ENCODE measurements around the gene TXNDC11.
A peak's percentile ranks its signal among the peaks of the same experiment; 100 is the strongest.

TXNDC11 gene

DNA sequence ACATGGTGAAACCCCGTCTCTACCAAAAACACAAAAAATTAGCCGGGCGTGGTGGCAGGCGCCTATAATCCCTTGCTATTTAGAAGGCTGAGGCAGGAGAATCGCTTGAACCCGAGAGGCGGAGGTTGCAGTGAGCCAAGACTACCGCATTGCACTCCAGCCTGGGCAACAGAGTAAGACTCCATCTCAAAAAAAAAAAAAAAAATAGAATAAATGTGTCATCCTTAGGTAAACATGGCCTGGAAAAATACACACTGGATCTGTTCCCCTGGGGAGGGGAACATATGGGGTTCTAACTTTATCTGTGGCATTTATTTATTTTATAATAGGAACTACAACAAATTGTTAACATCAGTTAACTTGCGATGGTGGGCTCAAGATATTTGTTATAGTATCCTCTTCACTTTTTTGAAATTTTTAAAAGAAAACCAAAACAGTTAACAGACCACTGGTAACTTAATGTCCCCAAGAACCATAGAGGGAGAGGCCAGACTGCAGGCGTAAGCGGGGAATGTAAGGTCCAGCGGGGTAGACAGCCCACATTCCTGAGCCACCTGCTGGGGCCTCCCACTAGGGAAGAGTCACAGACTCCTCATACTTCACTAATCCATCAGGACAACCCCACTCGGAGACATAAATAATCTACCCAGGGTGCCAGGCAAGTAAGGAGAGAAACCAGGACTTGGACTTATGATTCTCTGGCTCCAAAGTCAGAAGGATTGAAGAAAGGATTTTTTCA lies 12.5 kb upstream of the TXNDC11 start:
- Histone ChIP-seq H3K36me3 (ENCODE audit: control insufficient read depth, insufficient read depth, low read length) (peaks cover 36% of the 10 kb centered on the region), H3K4me1 (ENCODE audit: control insufficient read depth, insufficient read depth, low read length) (no peaks in the 10 kb centered on the region), H3K4me3 (ENCODE audit: insufficient read depth, low read depth, low read length) (no peak overlapping the region), H3K27ac (ENCODE audit: insufficient read depth, low read depth, low read length, poor library complexity, severe bottlenecking) (no peak overlapping the region), H3K27me3 (ENCODE audit: control insufficient read depth, insufficient read depth, low read length, poor library complexity, severe bottlenecking) (no peaks in the 10 kb centered on the region), H3K9me3 (ENCODE audit: control insufficient read depth, low read length) (no peaks in the 10 kb centered on the region)
- 93 to 94% methylated on average over 13 of the region's 13 CpGs for WGBS, 2 experiments

GRCh38 chr16:11752856-11753255 lies 10.2 kb upstream of the TXNDC11 start:
- Histone ChIP-seq H3K27ac (ENCODE audit: insufficient read depth, low read depth, low read length, poor library complexity, severe bottlenecking) (no peak overlapping the region), H3K9me3 (ENCODE audit: control insufficient read depth, low read length) (no peaks in the 10 kb centered on the region), H3K27me3 (ENCODE audit: control insufficient read depth, insufficient read depth, low read length, poor library complexity, severe bottlenecking) (no peaks in the 10 kb centered on the region), H3K4me1 (ENCODE audit: control insufficient read depth, insufficient read depth, low read length) (no peaks in the 10 kb centered on the region), H3K4me3 (ENCODE audit: insufficient read depth, low read depth, low read length) (no peak overlapping the region), H3K36me3 (ENCODE audit: control insufficient read depth, insufficient read depth, low read length) (peaks cover 30% of the 10 kb centered on the region)
- WGBS, 2 experiments: 94 to 95% methylated on average over 3 of the region's 3 CpGs

DNA sequence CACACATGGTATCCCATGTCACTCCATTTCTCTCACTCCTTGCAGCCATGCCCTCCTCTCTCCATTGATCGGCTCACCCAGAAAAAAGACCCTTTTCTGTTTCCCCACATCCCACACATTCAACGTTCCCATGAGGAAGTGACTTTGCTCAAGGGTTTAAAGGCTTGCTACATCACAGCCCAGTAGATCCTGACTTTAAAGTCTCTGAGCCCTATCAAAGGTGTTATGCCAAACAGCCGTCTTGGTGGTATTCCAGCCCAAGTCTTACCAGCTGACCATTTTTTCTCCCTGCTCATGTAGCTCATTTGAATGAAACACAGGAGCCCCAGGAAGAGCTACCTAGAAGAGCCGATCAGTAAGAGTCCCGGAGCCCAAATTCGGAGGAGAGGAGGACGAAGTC lies 7.4 kb upstream of the TXNDC11 start:
- no peak overlapping the region for H3K4me3 ChIP-seq (ENCODE audit: insufficient read depth, low read depth, low read length)
- H3K9me3 ChIP-seq (ENCODE audit: control insufficient read depth, low read length): no peaks in the 10 kb centered on the region
- H3K27ac ChIP-seq (ENCODE audit: insufficient read depth, low read depth, low read length, poor library complexity, severe bottlenecking): no peak overlapping the region
- peaks cover 22% of the 10 kb centered on the region for H3K36me3 ChIP-seq (ENCODE audit: control insufficient read depth, insufficient read depth, low read length)
- WGBS, 2 experiments: 92% methylated on average over 7 of the region's 7 CpGs
- H3K4me1 ChIP-seq (ENCODE audit: control insufficient read depth, insufficient read depth, low read length): no peaks in the 10 kb centered on the region
- H3K27me3 ChIP-seq (ENCODE audit: control insufficient read depth, insufficient read depth, low read length, poor library complexity, severe bottlenecking): no peaks in the 10 kb centered on the region

- no peaks in the 10 kb centered on the region for H3K4me1 ChIP-seq (ENCODE audit: control insufficient read depth, insufficient read depth, low read length)
- H3K4me3 ChIP-seq (ENCODE audit: insufficient read depth, low read depth, low read length): no peak overlapping the region
- peaks cover 22% of the 10 kb centered on the region for H3K36me3 ChIP-seq (ENCODE audit: control insufficient read depth, insufficient read depth, low read length)
- H3K27ac ChIP-seq (ENCODE audit: insufficient read depth, low read depth, low read length, poor library complexity, severe bottlenecking): no peak overlapping the region
- H3K9me3 ChIP-seq (ENCODE audit: control insufficient read depth, low read length): no peaks in the 10 kb centered on the region
- no peaks in the 10 kb centered on the region for H3K27me3 ChIP-seq (ENCODE audit: control insufficient read depth, insufficient read depth, low read length, poor library complexity, severe bottlenecking)
- WGBS, 2 experiments: 94 to 95% methylated on average over 13 of the region's 13 CpGs
These were observed 6.0 kb upstream of the TXNDC11 start for GRCh38 chr16:11748404-11749254.

GRCh38 chr16:11747949-11748403 lies 5.3 kb upstream of the TXNDC11 start:
- Histone ChIP-seq H3K27me3 (ENCODE audit: control insufficient read depth, insufficient read depth, low read length, poor library complexity, severe bottlenecking) (no peaks in the 10 kb centered on the region), H3K4me3 (ENCODE audit: insufficient read depth, low read depth, low read length) (no peak overlapping the region), H3K27ac (ENCODE audit: insufficient read depth, low read depth, low read length, poor library complexity, severe bottlenecking) (no peak overlapping the region), H3K36me3 (ENCODE audit: control insufficient read depth, insufficient read depth, low read length) (peaks cover 17% of the 10 kb centered on the region), H3K4me1 (ENCODE audit: control insufficient read depth, insufficient read depth, low read length) (no peaks in the 10 kb centered on the region), H3K9me3 (ENCODE audit: control insufficient read depth, low read length) (no peaks in the 10 kb centered on the region)
- 94 to 95% methylated on average over 7 of the region's 7 CpGs for WGBS, 2 experiments

- no peak overlapping the region for H3K4me3 ChIP-seq (ENCODE audit: insufficient read depth, low read depth, low read length)
- no peaks in the 10 kb centered on the region for H3K9me3 ChIP-seq (ENCODE audit: control insufficient read depth, low read length)
- H3K27ac ChIP-seq (ENCODE audit: insufficient read depth, low read depth, low read length, poor library complexity, severe bottlenecking): no peak overlapping the region
- H3K36me3 ChIP-seq (ENCODE audit: control insufficient read depth, insufficient read depth, low read length): peaks cover under 1% of the 10 kb centered on the region
- WGBS, 2 experiments: 91% methylated on average over 4 to 5 of the region's 5 CpGs
- peaks cover 5% of the 10 kb centered on the region for H3K4me1 ChIP-seq (ENCODE audit: control insufficient read depth, insufficient read depth, low read length)
- H3K27me3 ChIP-seq (ENCODE audit: control insufficient read depth, insufficient read depth, low read length, poor library complexity, severe bottlenecking): no peaks in the 10 kb centered on the region
These were observed 1.4 kb upstream of the TXNDC11 start for GRCh38 chr16:11744075-11744470.

DNA sequence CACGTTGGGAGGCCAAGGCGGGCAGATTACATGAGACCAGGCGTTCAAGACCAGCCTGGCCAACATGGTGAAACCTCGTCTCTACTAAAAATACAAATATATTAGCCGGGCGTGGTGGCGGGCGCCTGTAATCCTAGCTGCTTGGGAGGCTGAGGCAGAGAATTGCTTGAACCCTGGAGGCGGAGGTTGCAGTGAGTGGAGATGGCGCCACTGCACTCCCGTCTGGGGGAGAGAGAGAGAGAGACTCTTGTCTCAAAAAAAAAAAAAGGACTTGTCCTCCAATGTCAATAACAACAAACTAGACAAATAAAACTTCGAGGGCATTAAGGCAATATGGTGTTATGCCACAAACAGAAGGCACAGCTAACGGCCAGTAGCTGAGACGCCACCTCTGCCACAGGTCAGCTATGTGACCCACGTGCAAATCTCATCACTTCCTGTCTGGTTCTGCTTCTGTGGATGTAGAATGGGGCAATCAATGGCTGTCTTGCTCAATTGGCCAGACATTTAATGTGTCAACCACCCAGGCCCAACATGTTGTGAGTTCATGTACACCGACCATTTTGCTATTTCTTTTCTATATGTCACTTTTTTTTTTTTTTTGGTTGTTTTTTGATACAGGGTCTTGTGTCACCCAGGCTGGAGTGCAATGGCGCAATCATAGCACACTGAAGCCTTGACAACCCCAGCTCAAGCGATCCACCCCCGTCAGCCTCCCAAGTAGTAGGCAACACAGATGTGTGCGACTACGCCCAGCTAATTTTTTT lies 834 bp upstream of the TXNDC11 start:
- 75 to 79% methylated on average over 19 to 21 of the region's 21 CpGs for WGBS, 2 experiments
- peak overlapping the region; percentile 84 for H3K4me3 ChIP-seq (ENCODE audit: insufficient read depth, low read depth, low read length)
- H3K9me3 ChIP-seq (ENCODE audit: control insufficient read depth, low read length): no peaks in the 10 kb centered on the region
- peaks cover 5% of the 10 kb centered on the region for H3K4me1 ChIP-seq (ENCODE audit: control insufficient read depth, insufficient read depth, low read length)
- no peaks in the 10 kb centered on the region for H3K27me3 ChIP-seq (ENCODE audit: control insufficient read depth, insufficient read depth, low read length, poor library complexity, severe bottlenecking)
- H3K27ac ChIP-seq (ENCODE audit: insufficient read depth, low read depth, low read length, poor library complexity, severe bottlenecking): no peak overlapping the region
- H3K36me3 ChIP-seq (ENCODE audit: control insufficient read depth, insufficient read depth, low read length): no peaks in the 10 kb centered on the region

GRCh38 chr16:11742093-11742535 lies 543 bp downstream of the TXNDC11 start:
- WGBS, 2 experiments: 1% methylated on average over 37 of the region's 37 CpGs
- H3K36me3 ChIP-seq (ENCODE audit: control insufficient read depth, insufficient read depth, low read length): no peaks in the 10 kb centered on the region
- peaks cover 5% of the 10 kb centered on the region for H3K4me1 ChIP-seq (ENCODE audit: control insufficient read depth, insufficient read depth, low read length)
- no peaks in the 10 kb centered on the region for H3K27me3 ChIP-seq (ENCODE audit: control insufficient read depth, insufficient read depth, low read length, poor library complexity, severe bottlenecking)
- peak overlapping the region; percentile 69 for H3K27ac ChIP-seq (ENCODE audit: insufficient read depth, low read depth, low read length, poor library complexity, severe bottlenecking)
- peak overlapping the region; percentile 84 for H3K4me3 ChIP-seq (ENCODE audit: insufficient read depth, low read depth, low read length)
- no peaks in the 10 kb centered on the region for H3K9me3 ChIP-seq (ENCODE audit: control insufficient read depth, low read length)

- H3K27ac ChIP-seq (ENCODE audit: insufficient read depth, low read depth, low read length, poor library complexity, severe bottlenecking): no peak overlapping the region
- H3K36me3 ChIP-seq (ENCODE audit: control insufficient read depth, insufficient read depth, low read length): peaks cover 3% of the 10 kb centered on the region
- H3K27me3 ChIP-seq (ENCODE audit: control insufficient read depth, insufficient read depth, low read length, poor library complexity, severe bottlenecking): no peaks in the 10 kb centered on the region
- H3K4me3 ChIP-seq (ENCODE audit: insufficient read depth, low read depth, low read length): no peak overlapping the region
- 85 to 97% methylated on average over 2 of the region's 3 CpGs for WGBS, 2 experiments
- peaks cover 5% of the 10 kb centered on the region for H3K4me1 ChIP-seq (ENCODE audit: control insufficient read depth, insufficient read depth, low read length)
- no peaks in the 10 kb centered on the region for H3K9me3 ChIP-seq (ENCODE audit: control insufficient read depth, low read length)
These were observed 2.1 kb downstream of the TXNDC11 start for GRCh38 chr16:11740567-11740966.

Data from ectodermal cell (in vitro differentiated cells).